ENCODE data around the gene KCNAB1. TPM values are rescaled to one million over a fixed set of nuclear protein-coding genes. Genes with fewer than 3 reads are reported as not detected.
"Not testable (repeated sequence)": the region's sequence is repeated elsewhere in the genome, so short reads cannot be mapped to it uniquely, and the experiment has no call there.

The KCNAB1 gene
- total RNA-seq, 1 experiment from 2014 or later, result not detected

GRCh38 chr3:156569881-156570280, 449.5 kb downstream of the KCNAB1 start:
- BruUV-seq (replicated peaks); intact Hi-C loops (cut with micrococcal nuclease; ENCODE audit: unreplicated experiment); POLR2A ChIA-PET (ENCODE audit: low non-redundant PET); DNase-seq (ENCODE audit: low spot score); H3K4me1 ChIP-seq (ENCODE audit: insufficient read depth, low read length, poor library complexity, severe bottlenecking); H3K9me3 ChIP-seq (ENCODE audit: low read depth, low read length, poor library complexity, severe bottlenecking); CTCF ChIA-PET; H3K4me3 ChIP-seq (ENCODE audit: low read depth, low read length, poor library complexity, severe bottlenecking); H3K27ac ChIP-seq (ENCODE audit: low read depth, low read length, poor library complexity, severe bottlenecking); H3K36me3 ChIP-seq (ENCODE audit: insufficient read depth, low read length, poor library complexity, severe bottlenecking); H3K27me3 ChIP-seq (replicated peaks; ENCODE audit: insufficient read depth, low read depth, low read length, poor library complexity): not testable (repeated sequence)

GRCh38 chr3:156575641-156576040, 455.3 kb downstream of the KCNAB1 start:
- Histone ChIP-seq H3K4me1 (ENCODE audit: insufficient read depth, low read length, poor library complexity, severe bottlenecking) (no peaks in the 10 kb centered on the region), H3K4me3 (ENCODE audit: low read depth, low read length, poor library complexity, severe bottlenecking) (no peak overlapping the region), H3K36me3 (ENCODE audit: insufficient read depth, low read length, poor library complexity, severe bottlenecking) (no peaks in the 10 kb centered on the region), H3K9me3 (ENCODE audit: low read depth, low read length, poor library complexity, severe bottlenecking) (no peaks in the 10 kb centered on the region), H3K27ac (ENCODE audit: low read depth, low read length, poor library complexity, severe bottlenecking) (no peak overlapping the region), H3K27me3 (replicated peaks; ENCODE audit: insufficient read depth, low read depth, low read length, poor library complexity) (no peaks in the 10 kb centered on the region)
- no TSS peak for BruUV-seq (replicated peaks)
- no peak for TF ChIP-seq EZH2 (IDR thresholded peaks at IDR 0.05; ENCODE audit: borderline replicate concordance, low read depth, low read length, poor library complexity, severe bottlenecking)
- TF ChIP-seq CTCF (conservative IDR thresholded peaks at IDR 0.05; ENCODE audit: low read depth, low read length), result no peak
- no peak for DNase-seq (ENCODE audit: low spot score)
- ChIA-PET POLR2A (ENCODE audit: low non-redundant PET) (no interaction called here), CTCF (no interaction called here)
- intact Hi-C loops (cut with micrococcal nuclease; ENCODE audit: unreplicated experiment), result no loop called here

- Histone ChIP-seq H3K27me3 (replicated peaks; ENCODE audit: insufficient read depth, low read depth, low read length, poor library complexity) (no peaks in the 10 kb centered on the region), H3K36me3 (ENCODE audit: insufficient read depth, low read length, poor library complexity, severe bottlenecking) (no peaks in the 10 kb centered on the region), H3K27ac (ENCODE audit: low read depth, low read length, poor library complexity, severe bottlenecking) (no peak overlapping the region), H3K9me3 (ENCODE audit: low read depth, low read length, poor library complexity, severe bottlenecking) (no peaks in the 10 kb centered on the region), H3K4me3 (ENCODE audit: low read depth, low read length, poor library complexity, severe bottlenecking) (no peak overlapping the region), H3K4me1 (ENCODE audit: insufficient read depth, low read length, poor library complexity, severe bottlenecking) (no peaks in the 10 kb centered on the region)
- intact Hi-C loops (cut with micrococcal nuclease; ENCODE audit: unreplicated experiment), result no loop called here
- POLR2A ChIA-PET (ENCODE audit: low non-redundant PET), result no interaction called here
- DNase-seq (ENCODE audit: low spot score), result no peak
- no peak for TF ChIP-seq CTCF (conservative IDR thresholded peaks at IDR 0.05; ENCODE audit: low read depth, low read length)
- no peak for TF ChIP-seq EZH2 (IDR thresholded peaks at IDR 0.05; ENCODE audit: borderline replicate concordance, low read depth, low read length, poor library complexity, severe bottlenecking)
- no TSS peak for BruUV-seq (replicated peaks)
- CTCF ChIA-PET, result no interaction called here
Observed at GRCh38 chr3:156576051-156576450, 455.7 kb downstream of the KCNAB1 start.

- H3K9me3 ChIP-seq (ENCODE audit: low read depth, low read length, poor library complexity, severe bottlenecking), result no peaks in the 10 kb centered on the region
- ChIA-PET CTCF (no interaction called here), POLR2A (ENCODE audit: low non-redundant PET) (no interaction called here)
- no peak overlapping the region for H3K4me3 ChIP-seq (ENCODE audit: low read depth, low read length, poor library complexity, severe bottlenecking)
- DNase-seq (ENCODE audit: low spot score), result no peak
- no peak for TF ChIP-seq EZH2 (IDR thresholded peaks at IDR 0.05; ENCODE audit: borderline replicate concordance, low read depth, low read length, poor library complexity, severe bottlenecking)
- no peak for TF ChIP-seq CTCF (conservative IDR thresholded peaks at IDR 0.05; ENCODE audit: low read depth, low read length)
- no peak overlapping the region for H3K27ac ChIP-seq (ENCODE audit: low read depth, low read length, poor library complexity, severe bottlenecking)
- no peaks in the 10 kb centered on the region for H3K27me3 ChIP-seq (replicated peaks; ENCODE audit: insufficient read depth, low read depth, low read length, poor library complexity)
- BruUV-seq (replicated peaks), result no TSS peak
- no peaks in the 10 kb centered on the region for H3K4me1 ChIP-seq (ENCODE audit: insufficient read depth, low read length, poor library complexity, severe bottlenecking)
- H3K36me3 ChIP-seq (ENCODE audit: insufficient read depth, low read length, poor library complexity, severe bottlenecking), result no peaks in the 10 kb centered on the region
- intact Hi-C loops (cut with micrococcal nuclease; ENCODE audit: unreplicated experiment), result no loop called here
Observed at GRCh38 chr3:156576651-156577348, 456.4 kb downstream of the KCNAB1 start.
